Stomach (tissue), 9 donors: ENCODE data around the gene YOD1. TPM values are rescaled to one million over a fixed set of nuclear protein-coding genes. Genes with fewer than 3 reads are reported as not detected.
A peak's percentile ranks its signal among the peaks of the same experiment; 100 is the strongest.

Source experiments
- DNase-seq, 2 donors: peaks; one replicate each; pipeline versions ENCODE4 v3.0.0 to v3.0.0-alpha.2; 2013 to 2019
- H3K27ac ChIP-seq, 5 donors: fragments of 200-600 bp in 4 of 5; sonication (generic) in 4 of 5; one replicate each; pipeline ENCODE4 v1.5.1; 2013 to 2019; ENCODE audit warnings: mild to moderate bottlenecking in 1 of 5, moderate library complexity in 1 of 5
- H3K27me3 ChIP-seq, 3 donors: fragments of 200-600 bp; sonication (generic); one replicate each; pipeline ENCODE4 v1.5.1; 2017 to 2019; ENCODE audit warnings: mixed run types in 1 of 3
- H3K36me3 ChIP-seq, 4 donors: fragments of 200-600 bp; sonication (generic); 1 replicate in 3 of 4; 2 replicates in 1 of 4; pipeline ENCODE4 v1.5.1; 2016 to 2019
- H3K4me1 ChIP-seq, 4 donors: fragments of 200-600 bp; sonication (generic); one replicate each; pipeline ENCODE4 v1.5.1; 2016 to 2019
- H3K4me3 ChIP-seq, 4 donors: fragments of 200-600 bp; sonication (generic) in 3 of 4; one replicate each; pipeline ENCODE4 v1.5.1; 2016 to 2019; ENCODE audit warnings: mild to moderate bottlenecking in 1 of 4
- H3K9me3 ChIP-seq, 4 donors: fragments of 200-600 bp; sonication (generic); one replicate each; pipeline ENCODE4 v1.5.1; 2016 to 2019
- CTCF ChIP-seq, 7 experiments: fragments of 450-650 bp in 4 of 7; fragments of 200-600 bp in 3 of 7; sonication (generic) in 3 of 7; IDR thresholded peaks; one replicate each; pipeline ENCODE4 v1.5.1; 2016 to 2019; ENCODE audit warnings: antibody characterized with exemption in 7 of 7, control low read depth in 2 of 7, mild to moderate bottlenecking in 1 of 7
- EP300 ChIP-seq: sonication (generic); formaldehyde crosslinking; IDR thresholded peaks from one replicate; pipeline ENCODE4 v1.6.1; 2017; ENCODE audit warnings: antibody characterized with exemption
- POLR2A ChIP-seq, 4 donors: fragments of 450-650 bp; IDR thresholded peaks; one replicate each; pipeline ENCODE4 v1.6.1; 2016; ENCODE audit warnings: antibody characterized with exemption in 4 of 4, control low read depth in 2 of 4, mild to moderate bottlenecking in 1 of 4, moderate library complexity in 1 of 4
- POLR2AphosphoS5 ChIP-seq, 3 donors: sonication (generic); formaldehyde crosslinking; IDR thresholded peaks; one replicate each; pipeline ENCODE4 v1.6.1; 2016; ENCODE audit warnings: antibody characterized with exemption in 3 of 3
- WGBS, 5 donors: extraction: QIAGEN DNeasy Blood & Tissue Kit in 3 of 5; methylation state at CpG; one replicate each; pipeline versions ENCODE4 v1.1.5 to v1.1.7; 2013 to 2018; 5-methylcytosine and 5-hydroxymethylcytosine counted together
- intact Hi-C: fragments of 100-400 bp; cut with DNase I; formaldehyde crosslinking; loops from one replicate; pipeline ENCODE4 v1.15.1; 2023; ENCODE audit warnings: low total_unique reads
- polyA plus RNA-seq, 3 donors: library from polyadenylated mRNA; stranded (reverse); fragments of 200-250 nt; gene quantifications; one replicate each; pipeline ENCODE4 v1.2.3, GENCODE V29; 2013
- total RNA-seq, 5 donors: library from RNA; depleted of rRNA; stranded (reverse); fragments of >200 nt; gene quantifications; one replicate each; pipeline versions ENCODE4 v1.1.0 to v1.2.3, GENCODE V29; 2014 to 2016
- donor health status: healthy with polysubstance abuse.
- donor health status: Bipolar disorder and iron deficiency.
- donor health status: healthy.

Gene YOD1
- total and polyA plus RNA-seq, 8 donors = 1.5 to 47.9 (median 4.8) TPM

- Histone ChIP-seq H3K4me3 (no peak overlapping the region), H3K27me3 (no peaks in the 10 kb centered on the region), H3K9me3 (no peaks in the 10 kb centered on the region), H3K27ac (peak overlapping the region; percentile 88 to 97 (median 91)), H3K36me3 (peaks cover 0 to 11% (median 10%) of the 10 kb centered on the region in 4 donors), H3K4me1 (peaks cover 62 to 87% (median 75%) of the 10 kb centered on the region in 4 donors)
- no peak for DNase-seq
- intact Hi-C loops = no loop called here
- no peak for TF ChIP-seq CTCF (IDR thresholded peaks at IDR 0.05)
- no peak for TF ChIP-seq POLR2AphosphoS5 (IDR thresholded peaks at IDR 0.05)
- TF ChIP-seq EP300 = no peak
- TF ChIP-seq POLR2A (IDR thresholded peaks at IDR 0.05) = no peak
- WGBS, 5 donors = 54 to 88% (median 63%) methylated on average over 15 of the region's 15 CpGs
These were observed 29.0 kb downstream of the YOD1 start for GRCh38 chr1:207021876-207022596.

- WGBS, 5 donors = 32 to 55% (median 46%) methylated on average over 8 of the region's 8 CpGs
- H3K27ac ChIP-seq = peak overlapping the region; percentile 88 to 97 (median 91)
These were observed 29.7 kb downstream of the YOD1 start for GRCh38 chr1:207021139-207021861.

GRCh38 chr1:207020709-207021107 lies 30.3 kb downstream of the YOD1 start:
- no peak for TF ChIP-seq EP300
- TF ChIP-seq CTCF (IDR thresholded peaks at IDR 0.05) = no peak
- TF ChIP-seq POLR2AphosphoS5 (IDR thresholded peaks at IDR 0.05) = no peak
- no peak for TF ChIP-seq POLR2A (IDR thresholded peaks at IDR 0.05)
- peak in 1 of 2 donors; percentile 24 for DNase-seq
- intact Hi-C loops = no loop called here
- H3K4me1 ChIP-seq = peaks cover 56 to 74% (median 62%) of the 10 kb centered on the region in 4 donors
- H3K9me3 ChIP-seq = no peaks in the 10 kb centered on the region
- H3K36me3 ChIP-seq = peaks cover 0 to 11% (median 10%) of the 10 kb centered on the region in 4 donors
- peak overlapping the region; percentile 88 to 97 (median 91) for H3K27ac ChIP-seq
- no peaks in the 10 kb centered on the region for H3K27me3 ChIP-seq
- no peak overlapping the region for H3K4me3 ChIP-seq
- 26 to 40% (median 34%) methylated on average over 4 of the region's 4 CpGs for WGBS, 5 donors

More at GRCh38 chr1:207021139-207021861, 29.7 kb downstream of the YOD1 start:
- peaks cover 62 to 80% (median 68%) of the 10 kb centered on the region in 4 donors for H3K4me1 ChIP-seq
- no peaks in the 10 kb centered on the region for H3K27me3 ChIP-seq
- no peak overlapping the region for H3K4me3 ChIP-seq
- TF ChIP-seq POLR2A (IDR thresholded peaks at IDR 0.05) = no peak
- peak in 1 of 3 donors; percentile 26 for TF ChIP-seq POLR2AphosphoS5 (IDR thresholded peaks at IDR 0.05)
- peaks cover 0 to 11% (median 10%) of the 10 kb centered on the region in 4 donors for H3K36me3 ChIP-seq
- intact Hi-C loops = no loop called here
- H3K9me3 ChIP-seq = no peaks in the 10 kb centered on the region
- peak in 1 of 2 donors; percentile 75 for DNase-seq

- peak; percentile 80 to 93 for DNase-seq
- intact Hi-C loops = no loop called here
- Histone ChIP-seq H3K27me3 (no peaks in the 10 kb centered on the region), H3K4me3 (no peak overlapping the region), H3K36me3 (peaks cover 0 to 11% (median 10%) of the 10 kb centered on the region in 4 donors), H3K4me1 (peaks cover 50 to 69% (median 59%) of the 10 kb centered on the region in 4 donors), H3K27ac (peak overlapping the region; percentile 88 to 97 (median 91)), H3K9me3 (no peaks in the 10 kb centered on the region)
- TF ChIP-seq POLR2A (IDR thresholded peaks at IDR 0.05) (no peak), POLR2AphosphoS5 (IDR thresholded peaks at IDR 0.05) (peak in 2 of 3 donors; percentile 52 to 81), CTCF (IDR thresholded peaks at IDR 0.05) (no peak), EP300 (no peak)
- 42 to 79% (median 53%) methylated on average over 9 of the region's 9 CpGs for WGBS, 5 donors
These were observed 30.8 kb downstream of the YOD1 start for GRCh38 chr1:207020065-207020708.
